DMS53 (cell line): ENCODE results near the gene CD58.

Experiments used
- DNase-seq: peaks from one replicate; lab custom pipeline; 2025; lab: John Stamatoyannopoulos, UW

The CD58 gene

GRCh38 chr1:116493036-116493435, 77.8 kb downstream of the CD58 start:
- no peak for DNase-seq

GRCh38 chr1:116492358-116492811, 78.4 kb downstream of the CD58 start:
- DNase-seq, result no peak

GRCh38 chr1:116491700-116492357, 79.0 kb downstream of the CD58 start:
- no peak for DNase-seq

GRCh38 chr1:116490588-116490987, 80.2 kb downstream of the CD58 start:
- DNase-seq, result no peak

- DNase-seq, result peak; percentile 38
These were observed 81.6 kb downstream of the CD58 start for GRCh38 chr1:116489231-116489697.

- no peak for DNase-seq
These were observed 82.8 kb downstream of the CD58 start for GRCh38 chr1:116488071-116488470.

DNA sequence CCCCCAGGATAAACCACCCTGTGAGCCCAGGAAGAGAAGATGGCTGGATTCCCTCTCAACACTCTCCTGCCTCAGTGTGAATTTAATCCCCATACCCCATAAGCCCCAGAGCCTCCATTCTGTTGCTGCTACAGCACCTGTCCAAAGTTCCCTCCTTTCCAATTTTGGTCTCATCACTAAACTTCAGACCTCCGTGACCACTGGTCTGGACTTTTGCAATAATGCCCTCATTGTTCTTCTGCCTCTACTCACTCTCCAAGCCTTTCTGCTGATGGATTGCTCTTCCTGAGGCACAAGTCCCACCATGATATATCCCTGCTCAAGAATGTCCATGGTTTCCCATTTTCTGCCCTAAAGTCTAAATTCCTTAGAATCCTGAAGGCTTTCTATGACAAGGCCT, 83.2 kb downstream of the CD58 start:
- DNase-seq, result no peak

- no peak for DNase-seq
These were observed 83.8 kb downstream of the CD58 start for GRCh38 chr1:116487031-116487430.

- no peak for DNase-seq
These were observed 84.4 kb downstream of the CD58 start for GRCh38 chr1:116486424-116486823.

DNA sequence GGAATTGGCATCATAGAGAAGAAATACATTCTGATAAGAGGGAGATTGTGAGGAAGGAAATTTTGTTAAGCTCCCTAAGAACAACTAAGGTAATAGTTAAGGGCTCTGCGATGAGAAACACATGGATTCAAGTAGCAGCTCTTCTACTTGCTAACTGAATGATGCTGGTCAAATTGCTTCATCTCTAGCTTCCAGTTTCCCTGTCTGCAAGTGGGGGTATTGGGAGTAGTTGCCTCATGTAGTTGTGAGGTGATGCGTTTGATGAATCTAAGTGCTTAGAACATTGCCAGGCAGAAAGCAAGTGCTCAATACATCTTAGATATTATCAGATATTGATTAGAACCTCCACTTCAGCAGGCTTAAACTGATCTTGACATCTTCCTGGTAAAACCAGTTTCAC, 84.8 kb downstream of the CD58 start:
- no peak for DNase-seq

- peak; percentile 69 for DNase-seq
These were observed 85.6 kb downstream of the CD58 start for GRCh38 chr1:116485071-116485735.

DNA sequence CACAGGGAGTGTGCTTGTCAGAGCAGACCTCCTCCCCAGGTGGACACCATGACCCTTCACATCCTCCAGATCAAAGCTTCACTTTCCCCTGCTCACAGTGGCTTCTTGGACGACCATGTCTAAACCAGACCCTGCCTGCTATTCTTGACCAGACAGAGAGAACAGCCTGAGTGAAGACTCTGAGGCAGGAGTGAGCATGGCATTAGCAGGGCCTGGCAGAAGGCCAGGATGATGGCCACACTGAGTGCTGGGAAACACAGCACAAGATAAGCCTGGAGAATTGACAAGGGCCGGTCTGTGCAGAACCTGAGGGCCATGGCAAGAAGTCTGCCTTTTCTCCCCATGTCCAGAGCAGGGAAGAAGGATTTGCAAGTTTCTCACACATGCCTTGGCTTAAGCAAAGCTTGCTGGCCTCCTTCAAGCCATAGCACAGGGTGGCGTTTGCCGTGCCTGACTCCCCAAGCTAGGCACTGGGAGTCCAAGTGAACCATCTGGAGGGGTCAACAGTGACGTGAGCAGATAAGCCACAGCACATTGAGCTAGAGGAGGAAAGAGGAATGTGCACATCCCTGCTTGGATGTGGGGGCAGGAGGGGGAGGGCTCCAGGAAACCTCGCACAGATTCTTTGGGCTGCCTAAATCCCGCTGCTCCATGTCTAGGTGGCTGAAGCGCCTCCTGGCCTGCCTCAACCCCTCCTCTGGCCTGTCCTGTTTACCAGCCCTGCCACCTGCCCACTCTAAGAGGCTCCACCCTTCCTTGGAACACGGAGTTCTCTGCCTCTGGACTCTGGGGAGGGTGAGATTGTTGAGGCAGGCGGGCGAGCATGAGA, 87.1 kb downstream of the CD58 start:
- DNase-seq, result no peak

DNA sequence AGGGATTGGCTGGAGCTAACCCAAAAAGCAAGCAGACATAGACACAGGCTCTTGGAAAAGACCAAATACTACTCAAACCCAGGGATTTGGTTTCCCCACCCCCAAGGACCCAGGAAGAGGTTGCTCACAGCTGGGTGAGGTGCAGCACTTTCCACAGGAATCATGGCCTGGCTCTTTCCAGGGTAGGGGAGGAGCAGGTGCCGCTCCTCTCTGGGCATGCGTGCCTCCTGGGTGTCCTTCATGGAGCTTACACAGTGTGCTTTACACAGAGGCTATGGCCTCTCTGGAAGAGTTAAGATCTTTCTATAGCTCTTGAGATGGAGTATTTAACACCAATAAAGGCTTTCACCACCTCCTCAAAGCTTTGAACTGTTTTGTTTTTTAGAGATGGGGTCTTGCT, 88.3 kb downstream of the CD58 start:
- DNase-seq, result no peak

DNA sequence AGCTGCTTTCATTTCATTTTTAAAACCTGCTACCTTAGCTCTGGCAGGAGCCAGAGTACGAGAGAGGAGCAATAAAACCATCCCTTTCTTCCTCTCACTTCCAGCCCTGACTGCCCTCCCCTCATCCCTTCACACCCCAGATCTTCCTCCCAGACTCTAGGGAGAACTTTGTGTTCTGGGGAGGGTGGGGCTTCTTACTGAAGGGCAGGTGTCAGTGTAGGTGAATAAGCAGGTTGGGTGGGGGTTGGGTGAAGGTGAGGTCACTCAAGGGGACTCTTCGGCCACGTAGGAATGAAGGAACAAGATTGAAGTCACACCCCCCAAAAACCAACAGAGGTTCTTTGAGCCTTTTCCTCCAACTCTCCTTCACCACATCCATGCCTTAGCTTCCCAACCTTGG, 88.9 kb downstream of the CD58 start:
- no peak for DNase-seq

GRCh38 chr1:116478621-116479020, 92.2 kb downstream of the CD58 start:
- no peak for DNase-seq

DNA sequence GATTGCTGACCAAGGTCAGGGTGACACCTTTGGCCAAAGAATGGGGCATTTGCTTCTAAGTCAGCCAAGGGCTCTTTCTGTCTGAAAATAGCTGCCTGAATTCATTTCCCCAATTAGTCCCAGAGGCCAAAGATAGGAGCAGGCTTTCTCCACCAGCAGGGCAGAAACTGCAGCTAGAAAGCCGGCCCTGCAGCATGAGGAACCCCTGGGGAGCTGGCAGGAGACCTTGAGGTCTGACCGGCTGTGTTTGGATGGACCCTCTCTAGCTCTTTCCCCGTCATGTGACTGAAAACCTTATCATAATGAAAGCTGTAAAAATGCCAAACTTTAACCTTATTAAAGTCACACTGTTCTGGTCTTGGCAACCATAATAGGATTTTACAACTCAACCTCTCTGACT, 93.4 kb downstream of the CD58 start:
- no peak for DNase-seq

GRCh38 chr1:116476321-116476720, 94.5 kb downstream of the CD58 start:
- DNase-seq, result no peak

GRCh38 chr1:116475850-116476218, 95.0 kb downstream of the CD58 start:
- no peak for DNase-seq

GRCh38 chr1:116474921-116475849, 95.6 kb downstream of the CD58 start:
- DNase-seq, result peak; percentile 2

- DNase-seq, result peak; percentile 8
These were observed 98.3 kb downstream of the CD58 start for GRCh38 chr1:116472431-116472961.

- DNase-seq, result no peak
These were observed 99.6 kb downstream of the CD58 start for GRCh38 chr1:116471241-116471640.

- DNase-seq, result no peak
These were observed 100.2 kb downstream of the CD58 start for GRCh38 chr1:116470671-116471070.
